GM18508 (cell line): ENCODE measurements around the gene HSD17B3.
"Not testable (repeated sequence)": the region's sequence is repeated elsewhere in the genome, so short reads cannot be mapped to it uniquely, and the experiment has no call there.

Source experiments
- ATAC-seq: cut with Tn5 transposase; IDR thresholded peaks from one replicate; pipeline ENCODE4 v1.9.1; 2021; ENCODE audit warnings: moderate number of reproducible peaks; ENCODE audit not compliant: insufficient read depth, unreplicated experiment

Gene HSD17B3

GRCh38 chr9:96309850-96310249, 7.9 kb upstream of the HSD17B3 start:
- ATAC-seq = no peak

GRCh38 chr9:96306958-96307357, 5.0 kb upstream of the HSD17B3 start:
- ATAC-seq = not testable (repeated sequence)

GRCh38 chr9:96305171-96305570, 3.2 kb upstream of the HSD17B3 start:
- ATAC-seq = no peak

- no peak for ATAC-seq
Measured at GRCh38 chr9:96304230-96304629, 2.3 kb upstream of the HSD17B3 start.

DNA sequence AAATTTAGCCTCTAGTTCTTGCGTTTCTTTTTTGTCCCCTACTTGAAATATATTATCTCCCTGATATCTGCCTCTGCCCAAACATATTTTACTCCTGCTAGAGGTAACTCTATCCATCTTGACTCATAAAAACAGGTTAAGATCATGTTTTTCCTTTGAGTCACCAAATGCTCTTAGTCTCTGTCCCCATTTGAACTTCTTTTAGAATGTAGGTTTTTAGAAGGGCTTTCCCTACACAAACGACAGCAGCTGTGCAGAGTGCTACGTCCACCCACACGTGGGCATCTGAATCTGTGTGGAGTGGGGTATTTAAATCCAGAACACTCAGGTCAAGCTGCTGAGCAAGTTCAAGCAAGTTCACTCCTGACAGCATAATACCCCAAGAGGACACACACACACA, 2.2 kb downstream of the HSD17B3 start:
- ATAC-seq = no peak

GRCh38 chr9:96294159-96294545, 7.8 kb downstream of the HSD17B3 start:
- ATAC-seq = no peak

DNA sequence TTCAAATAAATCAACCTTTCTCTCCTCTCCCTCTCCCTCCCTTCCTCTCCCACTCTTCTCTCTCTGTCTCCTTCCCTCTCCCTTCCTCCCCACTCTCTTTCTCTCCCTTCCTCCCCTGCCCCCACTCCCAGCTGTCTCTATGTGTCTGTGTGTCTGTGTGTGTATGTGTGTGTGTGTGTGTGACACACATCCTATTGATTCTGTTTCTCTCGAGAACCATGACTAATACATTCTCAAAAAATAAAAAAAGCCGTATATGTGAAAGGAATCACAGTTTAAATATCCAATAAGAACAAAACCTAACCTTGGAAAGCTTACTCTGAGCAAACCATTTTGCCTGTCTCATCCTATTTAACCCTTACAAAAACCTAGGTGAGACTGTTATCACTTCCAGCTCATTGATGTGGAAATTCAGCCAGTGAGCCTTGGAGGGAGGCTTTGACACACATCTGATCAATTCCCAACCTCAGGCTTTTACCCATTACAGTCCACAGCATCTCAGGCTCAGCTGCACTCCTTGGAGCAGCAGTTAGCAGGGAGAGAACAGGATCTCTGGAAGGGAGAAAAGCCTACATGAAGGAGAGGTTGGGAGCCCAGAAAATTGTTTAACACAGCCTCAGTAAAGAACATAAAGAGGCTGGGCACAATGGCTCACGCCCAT, 8.3 kb downstream of the HSD17B3 start:
- ATAC-seq = no peak

- ATAC-seq = no peak
Measured at GRCh38 chr9:96289392-96289791, 12.6 kb downstream of the HSD17B3 start.

- no peak for ATAC-seq
Measured at GRCh38 chr9:96281641-96282040, 20.3 kb downstream of the HSD17B3 start.

- no peak for ATAC-seq
Measured at GRCh38 chr9:96279932-96280331, 22.0 kb downstream of the HSD17B3 start.

DNA sequence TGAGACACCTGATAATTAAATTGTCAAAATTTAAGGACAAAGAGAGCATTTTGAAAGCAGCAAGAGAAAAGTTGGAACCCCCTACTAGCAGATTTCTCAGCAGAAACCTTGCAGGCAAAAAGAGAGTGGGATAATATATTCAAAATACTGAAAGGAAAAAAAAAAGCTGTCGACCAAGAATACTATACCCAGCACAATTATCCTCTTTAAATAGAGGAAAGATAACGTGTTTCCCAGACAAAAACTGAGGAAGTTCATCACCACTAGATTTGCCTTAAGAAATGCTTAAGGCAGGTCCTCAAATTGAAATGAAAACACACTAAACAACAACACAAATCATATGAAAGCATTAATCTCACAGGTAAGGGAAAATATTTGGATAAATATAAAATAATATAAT, 27.0 kb downstream of the HSD17B3 start:
- ATAC-seq = no peak

- ATAC-seq = no peak
Measured at GRCh38 chr9:96270236-96270744, 31.7 kb downstream of the HSD17B3 start.

GRCh38 chr9:96258967-96259366, 43.0 kb downstream of the HSD17B3 start:
- no peak for ATAC-seq

DNA sequence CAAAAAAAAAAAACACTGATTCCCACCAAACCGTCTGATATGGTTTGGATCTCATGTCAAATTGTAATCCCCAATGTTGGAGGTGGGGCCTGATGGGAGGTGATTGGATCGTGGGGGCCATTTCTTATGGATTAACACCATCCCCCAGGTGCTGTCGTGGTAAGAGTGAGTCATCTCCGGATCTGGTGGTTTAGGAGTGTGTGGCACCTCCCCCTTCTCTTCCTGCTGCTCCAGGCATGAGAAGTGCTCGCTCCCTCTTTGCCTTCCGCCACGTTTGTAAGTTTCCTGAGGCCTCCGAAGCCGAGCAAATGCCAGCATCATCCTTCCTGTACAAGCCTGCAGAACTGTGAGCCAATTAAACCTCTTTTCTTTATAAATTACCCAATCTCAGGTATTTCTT, 45.2 kb downstream of the HSD17B3 start:
- no peak for ATAC-seq

GRCh38 chr9:96255698-96256097, 46.3 kb downstream of the HSD17B3 start:
- no peak for ATAC-seq

GRCh38 chr9:96253059-96253696, 48.8 kb downstream of the HSD17B3 start:
- no peak for ATAC-seq

- no peak for ATAC-seq
Measured at GRCh38 chr9:96251451-96251850, 50.5 kb downstream of the HSD17B3 start.

DNA sequence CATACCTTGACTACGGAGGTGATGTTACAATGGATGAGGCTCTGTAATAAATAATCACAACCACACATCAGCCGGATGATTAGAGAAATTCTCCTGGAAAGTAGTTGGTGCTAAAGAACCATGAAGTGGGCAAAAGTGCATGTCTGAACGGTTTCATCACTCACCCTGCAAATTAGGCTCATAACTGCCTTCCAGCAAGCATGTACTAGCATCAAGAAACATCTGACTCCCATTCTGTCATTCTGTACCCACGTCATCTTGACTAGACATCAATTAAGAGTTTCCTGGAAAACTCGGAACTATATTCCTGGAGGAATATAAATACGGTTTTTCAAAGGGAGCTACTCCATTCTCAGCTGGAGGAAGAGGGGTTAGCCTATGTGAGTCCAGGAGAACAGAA, 52.2 kb downstream of the HSD17B3 start:
- no peak for ATAC-seq

- ATAC-seq = no peak
Measured at GRCh38 chr9:96246267-96246671, 55.7 kb downstream of the HSD17B3 start.

- no peak for ATAC-seq
Measured at GRCh38 chr9:96245399-96245798, 56.6 kb downstream of the HSD17B3 start.

DNA sequence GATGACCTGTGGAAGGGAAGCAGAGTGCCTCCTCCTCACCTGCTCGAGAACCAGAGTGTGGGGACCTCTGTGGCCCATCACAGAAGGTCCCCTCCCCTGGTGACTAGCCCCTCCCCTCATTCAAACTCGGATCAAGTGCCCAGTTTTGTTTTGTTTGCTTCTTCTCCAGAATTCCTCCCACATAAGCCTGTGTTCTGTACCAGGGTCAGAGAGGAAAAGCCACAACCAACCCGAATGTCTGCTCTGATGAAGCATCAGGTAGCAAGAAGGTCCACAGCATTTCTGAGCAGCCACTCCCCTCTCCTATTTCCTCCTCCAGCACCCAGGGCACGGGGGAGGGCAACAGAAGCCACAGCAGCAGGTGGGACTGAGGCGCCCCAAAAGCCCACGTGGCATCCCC, 58.2 kb downstream of the HSD17B3 start:
- no peak for ATAC-seq

DNA sequence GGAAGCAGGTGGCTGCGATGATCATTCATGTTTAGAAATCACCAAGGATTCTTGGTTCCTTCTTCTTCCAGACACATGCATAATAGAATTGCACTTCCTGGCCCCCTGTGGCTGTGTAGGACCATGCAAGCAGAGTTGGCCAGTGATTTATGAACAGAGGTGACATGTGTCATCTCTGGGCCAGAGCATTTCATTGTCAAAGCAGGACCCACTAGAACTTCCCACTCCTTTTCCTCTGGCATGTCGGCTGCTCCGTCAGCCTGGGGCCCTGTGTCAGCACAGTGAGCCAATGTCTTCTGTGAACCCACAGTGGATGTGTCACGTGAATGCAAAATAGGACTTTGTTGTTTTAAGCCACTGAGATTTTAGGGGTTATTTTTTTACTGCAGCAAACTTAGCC, 59.2 kb downstream of the HSD17B3 start:
- no peak for ATAC-seq
